ENCODE data around the gene CTSO. TPM values are rescaled to one million over a fixed set of nuclear protein-coding genes. Genes with fewer than 3 reads are reported as not detected.
"Not testable (repeated sequence)": the region's sequence is repeated elsewhere in the genome, so short reads cannot be mapped to it uniquely, and the experiment has no call there.

Gene CTSO
- total RNA-seq, 1 donor from 2014 or later = 24.9 TPM

DNA sequence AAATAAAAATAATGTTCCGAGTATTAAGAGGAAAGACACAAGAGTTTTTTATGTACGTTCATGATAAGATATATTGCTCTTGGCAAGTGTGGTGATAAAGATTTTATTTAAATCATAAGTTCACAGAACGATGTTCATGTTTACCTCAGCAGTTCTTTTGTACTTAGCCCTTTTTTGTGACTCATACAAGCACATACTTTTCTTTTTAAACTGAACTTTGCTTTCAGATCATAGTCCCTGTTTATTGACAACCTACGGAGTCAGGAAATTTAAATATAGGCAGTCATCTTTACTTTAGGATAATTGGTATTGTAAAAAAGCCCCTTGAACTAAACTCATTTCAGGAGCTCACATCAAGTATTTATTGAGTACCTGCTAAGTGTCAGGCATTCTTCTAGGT lies 1.3 kb upstream of the CTSO start:
- no peak for DNase-seq (ENCODE audit: low spot score)

DNA sequence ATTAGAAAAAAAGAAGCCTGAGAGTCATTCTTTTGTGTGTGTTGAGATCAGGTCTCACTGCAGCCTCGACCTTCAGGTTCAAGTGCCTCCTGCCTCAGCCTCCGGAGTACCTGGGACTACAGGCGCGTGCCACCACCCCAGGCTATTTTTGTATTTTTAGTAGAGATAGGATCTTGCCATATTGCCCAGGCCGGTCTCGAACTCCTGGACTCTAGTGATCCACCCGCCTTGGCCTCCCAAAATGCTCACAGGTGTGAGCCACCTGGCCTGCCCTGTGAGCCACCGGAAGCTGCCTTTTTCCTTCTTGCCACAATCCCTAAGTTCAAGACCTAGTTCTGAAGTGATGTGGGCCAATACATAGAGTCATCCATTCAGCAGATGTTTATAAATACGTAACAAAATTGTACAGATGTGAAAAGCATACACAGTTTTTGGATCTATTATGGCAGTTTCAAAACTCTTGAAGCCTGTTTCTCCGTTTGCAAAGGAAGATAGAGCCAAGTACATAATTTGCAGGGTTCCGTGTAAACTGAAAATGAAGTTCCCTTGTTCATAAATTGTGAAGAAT lies 536 bp upstream of the CTSO start:
- DNase-seq (ENCODE audit: low spot score) = no peak

- DNase-seq (ENCODE audit: low spot score) = no peak
Measured at GRCh38 chr4:155952501-155952901, 1.2 kb downstream of the CTSO start.

DNA sequence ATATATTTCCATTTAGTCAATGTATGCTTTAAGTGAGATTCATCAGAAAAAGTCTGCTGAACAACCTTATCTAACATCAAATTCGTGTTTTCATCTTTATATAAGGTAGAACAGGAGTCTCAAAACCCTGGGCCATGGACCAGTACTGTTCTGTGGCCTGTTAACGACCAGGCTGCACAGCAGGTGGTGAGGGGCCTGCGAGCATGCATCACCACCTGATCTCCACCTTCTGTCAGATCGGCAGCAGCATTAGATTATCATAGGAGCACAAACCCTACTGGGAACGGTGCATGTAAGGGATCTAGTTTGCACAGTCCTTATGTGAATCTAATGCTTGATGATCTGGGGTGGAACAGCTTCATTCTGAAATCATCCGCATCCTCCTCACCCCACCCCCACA lies 3.2 kb downstream of the CTSO start:
- DNase-seq (ENCODE audit: low spot score) = no peak

DNA sequence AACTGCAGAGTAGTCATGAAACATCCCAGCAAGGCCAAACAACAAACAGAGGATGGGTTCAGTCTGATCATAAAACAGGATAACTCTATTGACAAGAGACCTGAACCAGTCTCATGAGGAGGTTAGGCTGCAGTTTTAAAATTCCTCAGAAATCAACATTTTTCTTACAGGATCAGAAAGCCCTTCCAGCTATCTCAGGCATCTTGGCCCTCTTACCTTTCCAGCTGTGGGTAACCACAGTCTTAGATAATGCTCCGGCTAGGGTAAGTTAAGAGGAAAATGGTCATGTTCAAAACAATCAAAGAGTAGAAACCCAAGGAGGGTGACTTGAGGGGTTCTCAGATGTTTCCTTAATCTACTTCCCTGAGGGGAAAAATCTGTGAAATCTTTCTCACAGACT lies 5.1 kb downstream of the CTSO start:
- DNase-seq (ENCODE audit: low spot score) = no peak

DNA sequence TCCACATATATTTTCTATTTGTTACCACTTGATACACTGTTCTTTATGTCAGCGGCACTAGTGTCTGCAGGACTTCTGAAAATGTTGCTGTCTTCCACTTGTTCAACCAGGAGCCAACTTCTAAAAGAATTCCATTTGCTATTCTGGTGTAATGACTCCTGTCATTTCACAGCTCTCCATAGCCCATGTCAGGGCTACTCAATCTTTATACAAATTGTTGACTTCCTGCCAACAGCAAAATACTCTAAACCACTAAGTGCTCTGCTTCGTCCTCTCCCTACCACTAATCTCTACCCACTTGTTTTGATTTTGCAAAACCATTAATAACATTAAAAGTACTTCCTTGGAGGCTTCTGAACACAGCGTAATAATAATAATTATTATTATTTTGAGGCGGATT lies 7.2 kb downstream of the CTSO start:
- no peak for DNase-seq (ENCODE audit: low spot score)

GRCh38 chr4:155944516-155944915 lies 9.2 kb downstream of the CTSO start:
- DNase-seq (ENCODE audit: low spot score) = no peak

- DNase-seq (ENCODE audit: low spot score) = no peak
Measured at GRCh38 chr4:155943605-155944291, 9.9 kb downstream of the CTSO start.

DNA sequence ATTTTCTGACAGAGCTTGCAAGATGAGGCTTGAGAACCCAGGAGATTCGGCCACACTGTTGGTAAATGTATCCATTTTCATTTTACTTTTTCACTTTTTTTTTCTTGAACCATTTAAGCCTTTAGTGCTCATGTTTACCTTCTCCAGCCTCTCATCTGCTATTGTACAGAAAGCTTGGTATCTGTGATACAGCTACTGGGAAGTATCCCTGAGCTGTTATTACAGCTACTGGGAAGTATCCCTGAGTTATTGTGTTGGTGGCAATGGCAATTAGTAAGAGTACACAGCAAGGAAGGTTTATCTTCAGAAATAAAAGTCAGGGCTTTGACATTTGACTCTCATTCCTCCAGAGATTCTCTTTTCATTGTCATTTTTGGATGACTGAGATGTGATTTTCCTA lies 11.8 kb downstream of the CTSO start:
- DNase-seq (ENCODE audit: low spot score) = no peak

DNA sequence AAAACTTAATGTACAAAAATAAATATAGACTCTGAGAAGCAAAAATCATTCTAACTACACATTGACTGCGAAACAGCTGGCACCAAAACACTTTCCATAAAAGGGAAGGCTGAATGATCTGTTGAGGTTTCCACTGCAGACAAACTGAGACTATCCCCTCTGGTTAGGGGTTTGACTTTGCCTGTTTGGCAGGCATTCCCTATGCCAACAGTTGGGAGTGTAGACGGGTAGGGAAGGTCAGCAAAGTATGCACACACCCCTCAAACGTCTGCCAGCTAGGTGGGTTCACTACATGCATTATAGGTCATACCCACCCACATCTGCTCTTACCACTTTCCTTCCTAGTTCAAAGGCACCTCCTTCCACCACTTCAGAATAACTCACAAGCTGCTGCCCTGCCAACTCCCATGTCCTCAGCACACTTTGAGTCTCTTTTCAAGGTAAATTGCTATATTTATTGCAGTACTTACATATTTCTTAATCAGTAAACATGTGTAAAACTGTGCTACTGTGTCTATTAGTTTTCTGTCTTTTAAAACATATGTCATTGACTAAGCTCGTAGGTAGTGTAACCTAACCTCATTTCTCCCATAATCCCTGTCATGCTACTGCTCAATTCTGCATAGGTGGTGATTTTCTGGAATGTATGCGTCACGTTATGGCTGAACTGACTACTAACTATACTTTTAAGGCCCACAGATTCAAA lies 12.4 kb downstream of the CTSO start:
- DNase-seq (ENCODE audit: low spot score) = no peak

- DNase-seq (ENCODE audit: low spot score) = no peak
Measured at GRCh38 chr4:155935389-155935986, 18.2 kb downstream of the CTSO start.

GRCh38 chr4:155934634-155935033 lies 19.0 kb downstream of the CTSO start:
- DNase-seq (ENCODE audit: low spot score) = not testable (repeated sequence)

DNA sequence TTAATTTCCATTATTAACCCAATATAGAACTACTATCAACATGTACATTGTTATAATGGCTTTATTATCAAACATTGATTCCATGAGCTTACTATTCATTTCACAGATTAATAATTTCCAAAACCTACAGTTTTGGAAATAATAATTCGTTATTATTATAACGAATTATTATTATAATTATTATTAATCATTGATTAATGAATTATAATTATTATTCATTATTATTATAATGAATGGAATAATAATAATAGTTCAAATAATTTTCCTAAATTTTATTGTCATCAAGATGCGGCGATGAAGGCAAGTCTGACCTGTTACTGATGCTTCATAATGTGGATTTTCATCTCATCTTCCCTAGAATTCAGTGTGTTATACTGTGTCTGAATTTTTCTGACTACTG lies 22.0 kb downstream of the CTSO start:
- DNase-seq (ENCODE audit: low spot score) = no peak

GRCh38 chr4:155930330-155930729 lies 23.3 kb downstream of the CTSO start:
- no peak for DNase-seq (ENCODE audit: low spot score)

DNA sequence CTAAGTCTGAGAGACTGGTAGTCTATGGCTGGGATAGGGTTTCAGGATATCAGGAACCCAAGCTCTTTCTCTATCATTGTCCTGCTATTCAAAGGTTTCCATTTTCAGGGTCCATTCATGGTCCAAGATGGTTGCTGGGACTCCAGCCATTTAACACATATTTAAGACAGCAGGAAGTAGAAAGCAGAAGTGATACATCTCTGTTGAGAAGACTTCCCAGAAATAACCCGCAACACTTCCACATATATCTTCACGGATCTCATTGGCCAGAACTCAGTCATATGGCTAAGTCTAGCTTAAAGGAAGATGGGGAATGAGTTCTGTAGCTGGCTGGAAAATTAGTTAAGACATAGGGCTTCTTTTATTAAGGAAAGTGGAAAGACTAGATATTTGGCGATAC lies 23.8 kb downstream of the CTSO start:
- DNase-seq (ENCODE audit: low spot score) = no peak

GRCh38 chr4:155924637-155925036 lies 29.0 kb downstream of the CTSO start:
- DNase-seq (ENCODE audit: low spot score) = no peak

DNA sequence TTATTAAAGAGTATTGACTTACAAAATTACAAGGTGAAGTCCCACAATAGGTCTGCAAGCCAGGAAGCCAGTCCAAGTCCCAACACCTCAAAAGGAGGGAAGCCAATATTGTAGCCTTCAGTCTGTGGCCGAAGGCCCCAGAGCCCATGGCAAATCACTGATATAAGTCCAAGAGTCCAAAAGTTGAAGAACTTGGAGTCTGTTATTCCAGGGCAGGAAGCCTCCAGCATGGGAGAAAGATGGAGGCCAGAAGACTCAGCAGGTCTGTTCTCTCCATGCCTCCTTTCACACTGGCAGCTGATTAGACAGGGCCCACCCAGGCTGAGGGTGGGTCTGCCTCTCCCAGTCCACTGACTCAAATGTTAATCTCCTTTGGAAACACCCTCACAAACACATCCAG lies 32.1 kb downstream of the CTSO start:
- no peak for DNase-seq (ENCODE audit: low spot score)

GRCh38 chr4:155914782-155915181 lies 38.9 kb downstream of the CTSO start:
- no peak for DNase-seq (ENCODE audit: low spot score)

GRCh38 chr4:155911905-155912304 lies 41.8 kb downstream of the CTSO start:
- DNase-seq (ENCODE audit: low spot score) = no peak

GRCh38 chr4:155909615-155910226 lies 43.9 kb downstream of the CTSO start:
- DNase-seq (ENCODE audit: low spot score) = no peak

DNA sequence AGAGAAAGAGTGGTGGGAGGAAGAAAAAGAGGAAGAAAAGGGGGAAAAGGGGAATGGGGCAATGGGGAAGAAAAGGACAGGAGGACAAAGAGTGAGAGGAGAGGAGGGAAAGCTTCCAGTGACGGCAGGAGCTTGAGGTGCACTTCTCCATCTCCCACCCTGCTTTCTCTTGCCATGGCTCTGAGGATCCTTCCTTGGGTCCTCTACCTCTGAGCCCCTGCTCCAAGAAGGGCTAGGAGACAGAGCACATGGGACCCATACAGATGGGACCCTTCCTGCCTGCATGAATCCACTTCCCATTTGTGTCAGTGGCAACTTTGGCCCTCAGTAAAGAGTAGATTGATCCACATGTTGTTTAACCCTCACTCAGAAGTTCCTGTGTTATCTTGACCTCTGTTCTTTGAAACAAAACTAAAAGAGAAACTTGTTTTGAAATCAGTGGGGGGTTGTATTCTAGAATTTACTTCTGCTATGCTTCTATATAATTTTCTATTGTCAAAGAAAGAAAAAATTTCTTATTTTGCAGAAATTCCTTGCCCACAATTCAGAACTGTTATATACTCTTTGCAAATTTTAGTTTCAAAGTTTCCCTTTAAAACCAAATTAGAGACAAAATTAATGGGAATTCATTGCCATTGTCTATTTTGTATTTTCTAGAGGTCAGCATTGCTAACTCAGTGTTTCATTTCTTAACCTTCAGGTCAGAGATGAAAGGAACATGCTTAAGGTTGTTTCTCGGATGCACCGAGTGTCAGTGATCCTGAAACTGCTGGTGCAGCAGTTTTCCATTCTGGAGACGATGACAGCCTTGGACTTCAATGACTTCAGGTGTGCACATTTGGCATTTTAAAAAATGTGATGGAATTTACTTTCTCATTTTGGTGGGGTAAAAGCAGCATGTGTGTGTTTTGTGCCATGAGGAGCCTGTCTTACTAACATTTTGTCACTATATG lies 45.2 kb downstream of the CTSO start:
- no peak for DNase-seq (ENCODE audit: low spot score)
